Dermis blood vessel endothelial cell (primary cell): ENCODE measurements around the gene LMBRD1. TPM values are rescaled to one million over a fixed set of nuclear protein-coding genes. Genes with fewer than 3 reads are reported as not detected.
A peak's percentile ranks its signal among the peaks of the same experiment; 100 is the strongest.
"Not testable (repeated sequence)": the region's sequence is repeated elsewhere in the genome, so short reads cannot be mapped to it uniquely, and the experiment has no call there.

Experiments
- DNase-seq: peaks from one replicate; pipeline ENCODE4 v3.0.0; 2010
- total RNA-seq: library from RNA; depleted of rRNA; stranded (reverse); fragments of >200 nt; gene quantifications from 2 replicates; pipeline ENCODE4 v1.2.3, GENCODE V29; 2014

Gene LMBRD1
- total RNA-seq, 1 donor from 2014 or later = 23.0 TPM

GRCh38 chr6:69732640-69733039 lies 64.2 kb downstream of the LMBRD1 start:
- peak; percentile 11 for DNase-seq

- DNase-seq = no peak
Observed at GRCh38 chr6:69732045-69732444, 64.8 kb downstream of the LMBRD1 start.

- DNase-seq = peak; percentile 1
Observed at GRCh38 chr6:69729870-69730449, 66.8 kb downstream of the LMBRD1 start.

- DNase-seq = no peak
Observed at GRCh38 chr6:69722683-69723082, 74.1 kb downstream of the LMBRD1 start.

- DNase-seq = peak; percentile 46
Observed at GRCh38 chr6:69719602-69720193, 77.1 kb downstream of the LMBRD1 start.

GRCh38 chr6:69706724-69707123 lies 90.1 kb downstream of the LMBRD1 start:
- no peak for DNase-seq

GRCh38 chr6:69705954-69706353 lies 90.9 kb downstream of the LMBRD1 start:
- DNase-seq = no peak

- no peak for DNase-seq
Observed at GRCh38 chr6:69704916-69705315, 91.9 kb downstream of the LMBRD1 start.

- no peak for DNase-seq
Observed at GRCh38 chr6:69699655-69700054, 97.2 kb downstream of the LMBRD1 start.

- no peak for DNase-seq
Observed at GRCh38 chr6:69696273-69696672, 100.5 kb downstream of the LMBRD1 start.

GRCh38 chr6:69693762-69694161 lies 103.0 kb downstream of the LMBRD1 start:
- DNase-seq = no peak

GRCh38 chr6:69690986-69691385 lies 105.8 kb downstream of the LMBRD1 start:
- DNase-seq = no peak

GRCh38 chr6:69680302-69680701 lies 116.5 kb downstream of the LMBRD1 start:
- no peak for DNase-seq

GRCh38 chr6:69673298-69673697 lies 123.5 kb downstream of the LMBRD1 start:
- DNase-seq = no peak

- no peak for DNase-seq
Observed at GRCh38 chr6:69668916-69669315, 127.9 kb downstream of the LMBRD1 start.

- DNase-seq = not testable (repeated sequence)
Observed at GRCh38 chr6:69666779-69667178, 130.0 kb downstream of the LMBRD1 start.

GRCh38 chr6:69665437-69665836 lies 131.4 kb downstream of the LMBRD1 start:
- no peak for DNase-seq

- no peak for DNase-seq
Observed at GRCh38 chr6:69664551-69664950, 132.3 kb downstream of the LMBRD1 start.

- no peak for DNase-seq
Observed at GRCh38 chr6:69663215-69663614, 133.6 kb downstream of the LMBRD1 start.

GRCh38 chr6:69650703-69651102 lies 146.1 kb downstream of the LMBRD1 start:
- DNase-seq = no peak

- no peak for DNase-seq
Observed at GRCh38 chr6:69647726-69648125, 149.1 kb downstream of the LMBRD1 start.

GRCh38 chr6:69643688-69644087 lies 153.1 kb downstream of the LMBRD1 start:
- DNase-seq = no peak

- DNase-seq = no peak
Observed at GRCh38 chr6:69632932-69633331, 163.9 kb downstream of the LMBRD1 start.

GRCh38 chr6:69631552-69632346 lies 165.1 kb downstream of the LMBRD1 start:
- no peak for DNase-seq
